Nephron progenitor cell (in vitro differentiated cells): ENCODE results near the gene CHPF2.
A peak's percentile ranks its signal among the peaks of the same experiment; 100 is the strongest.

ENCODE experiments used
- DNase-seq: peaks from one replicate; pipeline ENCODE4 v3.0.0; 2021
- H3K27ac Mint-ChIP-seq: 2 replicates; pipeline ENCODE4 v1.8.0; 2021; ENCODE audit warnings: mild to moderate bottlenecking, moderate library complexity, mixed read lengths
- H3K27me3 Mint-ChIP-seq: 2 replicates; pipeline ENCODE4 v1.8.0; 2021; ENCODE audit warnings: mild to moderate bottlenecking, low read depth, mixed read lengths; ENCODE audit not compliant: poor library complexity
- H3K36me3 Mint-ChIP-seq: 2 replicates; pipeline ENCODE4 v1.8.0; 2021; ENCODE audit warnings: low read depth, mixed read lengths
- H3K4me1 Mint-ChIP-seq: 2 replicates; pipeline ENCODE4 v1.8.0; 2021; ENCODE audit warnings: mixed read lengths
- H3K4me3 Mint-ChIP-seq: 2 replicates; pipeline ENCODE4 v1.8.0; 2021; ENCODE audit warnings: mild to moderate bottlenecking, moderate library complexity, mixed read lengths
- H3K9me3 Mint-ChIP-seq: 2 replicates; pipeline ENCODE4 v1.8.0; 2021; ENCODE audit warnings: mild to moderate bottlenecking, moderate library complexity, mixed read lengths
- CTCF ChIP-seq: fragments of 200-600 bp; sonication (generic); IDR thresholded peaks from 2 replicates; pipeline ENCODE4 v1.5.0; 2021; ENCODE audit warnings: antibody characterized with exemption

CHPF2 gene

GRCh38 chr7:151274936-151275812 is 42.9 kb downstream of the CHPF2 start:
- no peaks in the 10 kb centered on the region for H3K36me3 Mint-ChIP-seq
- H3K4me3 Mint-ChIP-seq, result peak overlapping the region; percentile 64
- peaks cover 17% of the 10 kb centered on the region for H3K4me1 Mint-ChIP-seq

GRCh38 chr7:151275813-151276577 is 43.7 kb downstream of the CHPF2 start:
- TF ChIP-seq CTCF, result no peak
- H3K27ac Mint-ChIP-seq, result no peak overlapping the region
- DNase-seq, result no peak
- no peaks in the 10 kb centered on the region for H3K9me3 Mint-ChIP-seq
- H3K4me3 Mint-ChIP-seq, result peak overlapping the region; percentile 64
- H3K4me1 Mint-ChIP-seq, result peaks cover 17% of the 10 kb centered on the region
- no peaks in the 10 kb centered on the region for H3K36me3 Mint-ChIP-seq
- peaks cover 63% of the 10 kb centered on the region for H3K27me3 Mint-ChIP-seq

More at GRCh38 chr7:151274936-151275812, 42.9 kb downstream of the CHPF2 start:
- no peaks in the 10 kb centered on the region for H3K9me3 Mint-ChIP-seq
- no peak overlapping the region for H3K27ac Mint-ChIP-seq
- no peak for DNase-seq
- no peak for TF ChIP-seq CTCF
- H3K27me3 Mint-ChIP-seq, result peaks cover 59% of the 10 kb centered on the region

GRCh38 chr7:151276666-151277590 is 44.6 kb downstream of the CHPF2 start:
- no peak for TF ChIP-seq CTCF
- H3K4me1 Mint-ChIP-seq, result peaks cover 17% of the 10 kb centered on the region
- H3K27me3 Mint-ChIP-seq, result peaks cover 70% of the 10 kb centered on the region
- no peaks in the 10 kb centered on the region for H3K9me3 Mint-ChIP-seq
- DNase-seq, result peak; percentile 67
- no peaks in the 10 kb centered on the region for H3K36me3 Mint-ChIP-seq
- H3K4me3 Mint-ChIP-seq, result peak overlapping the region; percentile 72
- H3K27ac Mint-ChIP-seq, result no peak overlapping the region

GRCh38 chr7:151277631-151278030 is 45.3 kb downstream of the CHPF2 start:
- Mint-ChIP-seq H3K4me1 (peaks cover 17% of the 10 kb centered on the region), H3K9me3 (no peaks in the 10 kb centered on the region), H3K27me3 (peaks cover 73% of the 10 kb centered on the region), H3K36me3 (no peaks in the 10 kb centered on the region), H3K27ac (no peak overlapping the region), H3K4me3 (peak overlapping the region; percentile 72)
- TF ChIP-seq CTCF, result no peak
- DNase-seq, result no peak

GRCh38 chr7:151278949-151279348 is 46.7 kb downstream of the CHPF2 start:
- no peak for DNase-seq
- H3K27ac Mint-ChIP-seq, result no peak overlapping the region
- H3K27me3 Mint-ChIP-seq, result peaks cover 81% of the 10 kb centered on the region
- peaks cover 7% of the 10 kb centered on the region for H3K9me3 Mint-ChIP-seq
- peaks cover 17% of the 10 kb centered on the region for H3K4me1 Mint-ChIP-seq
- H3K4me3 Mint-ChIP-seq, result no peak overlapping the region
- TF ChIP-seq CTCF, result no peak
- H3K36me3 Mint-ChIP-seq, result no peaks in the 10 kb centered on the region
